Endothelial cell of umbilical vein (primary cell): ENCODE results near the gene IL4I1. TPM values are rescaled to one million over a fixed set of nuclear protein-coding genes. Genes with fewer than 3 reads are reported as not detected.

Source experiments
- BruUV-seq: library from RNA; stranded (reverse); fragments of 400-500 nt; replicated peaks from 2 replicates; lab custom pipeline; 2021; lab: Mats Ljungman, UMichigan
- CTCF ChIA-PET: fragments of 300-600, 350-600 bp; sonication (Branson Sonifier 250); formaldehyde crosslinking; loops from one replicate; lab custom pipeline; 2021; ENCODE audit warnings: antibody characterized with exemption, inconsistent platforms; lab: Charles Lee
- POLR2A ChIA-PET: fragments of 300-600, 350-600 bp; sonication (Branson Sonifier 250); formaldehyde crosslinking; loops from one replicate; lab custom pipeline; 2021; ENCODE audit warnings: antibody characterized with exemption, inconsistent platforms; lab: Charles Lee
- DNase-seq: peaks from one replicate; pipeline ENCODE4 v3.0.0-alpha.2; 2011; ENCODE audit warnings: low read depth, low spot score
- FAIRE-seq: peaks from 2 replicates; lab custom pipeline; 2011; peaks lifted over from hg19 to GRCh38; lab: Jason Lieb, UNC
- H2AFZ ChIP-seq: 2 replicates; pipeline ENCODE4 v1.6.0; 2012; ENCODE audit warnings: low read depth, low read length, control low read depth, inconsistent platforms
- H3K27ac ChIP-seq: 2 replicates; pipeline ENCODE4 v1.5.1; 2011; ENCODE audit warnings: low read depth, mild to moderate bottlenecking, control low read depth, low read length, moderate library complexity; ENCODE audit not compliant: insufficient read depth
- H3K27me3 ChIP-seq, 2 experiments: 2 replicates each; pipeline versions ENCODE4 v1.6.0 to v1.6.1; 2011; ENCODE audit warnings: low read length in 2 of 2, mixed read lengths in 1 of 2; ENCODE audit not compliant: control insufficient read depth in 2 of 2, insufficient read depth in 2 of 2
- H3K36me3 ChIP-seq, 2 experiments: 2 replicates in 1 of 2; 3 replicates in 1 of 2; pipeline ENCODE4 v1.5.1; 2011; ENCODE audit warnings: low read length in 2 of 2, mild to moderate bottlenecking in 1 of 2, moderate library complexity in 1 of 2; ENCODE audit not compliant: control insufficient read depth in 2 of 2, insufficient read depth in 2 of 2; ENCODE audit errors: extremely low read depth in 1 of 2
- H3K4me1 ChIP-seq: 3 replicates; pipeline ENCODE4 v1.5.1; 2011; ENCODE audit warnings: mild to moderate bottlenecking, low read length; ENCODE audit not compliant: control insufficient read depth, insufficient read depth; ENCODE audit errors: extremely low read depth
- H3K4me2 ChIP-seq: 2 replicates; pipeline ENCODE4 v1.6.1; 2011; ENCODE audit warnings: low read length, control low read depth, mixed read lengths; ENCODE audit not compliant: insufficient read depth
- H3K4me3 ChIP-seq, 3 experiments: fragments of 200-600 bp in 1 of 3; sonication (generic), shearing (Covaris generic) in 1 of 3; replicated peaks in 1 of 3; 2 replicates each; pipeline ENCODE4 v1.5.1; 2011 to 2016; ENCODE audit warnings: control low read depth in 3 of 3, low read length in 3 of 3, mild to moderate bottlenecking in 2 of 3, inconsistent platforms in 1 of 3, low read depth in 1 of 3, moderate library complexity in 1 of 3; ENCODE audit not compliant: insufficient read depth in 1 of 3
- H3K79me2 ChIP-seq: 2 replicates; pipeline ENCODE4 v1.6.0; 2012; ENCODE audit warnings: low read length, inconsistent platforms; ENCODE audit not compliant: control insufficient read depth, insufficient read depth
- H3K9ac ChIP-seq: replicated peaks from 2 replicates; pipeline ENCODE3; 2011; ENCODE audit warnings: low read length, control low read depth; ENCODE audit not compliant: insufficient read depth; ENCODE audit errors: extremely low read depth
- H3K9me1 ChIP-seq: replicated peaks from 3 replicates; pipeline ENCODE4 v1.6.0; 2011; ENCODE audit warnings: mild to moderate bottlenecking, low read length; ENCODE audit not compliant: control insufficient read depth, insufficient read depth; ENCODE audit errors: extremely low read depth
- H3K9me3 ChIP-seq: replicated peaks from 2 replicates; pipeline ENCODE4 v1.5.1; 2012; ENCODE audit warnings: low read length, inconsistent platforms; ENCODE audit not compliant: control insufficient read depth, insufficient read depth
- H4K20me1 ChIP-seq: replicated peaks from 2 replicates; pipeline ENCODE3; 2011; ENCODE audit warnings: mild to moderate bottlenecking, low read length; ENCODE audit not compliant: control insufficient read depth, insufficient read depth; ENCODE audit errors: extremely low read depth
- CTCF ChIP-seq, 2 donors: IDR thresholded peaks; 1 replicate in 1 of 2; 2 replicates in 1 of 2; pipeline ENCODE4 v1.5.1; 2011; ENCODE audit warnings: low read length in 2 of 2, mild to moderate bottlenecking in 2 of 2, moderate library complexity in 2 of 2, control low read depth in 1 of 2, inconsistent platforms in 1 of 2, low read depth in 1 of 2; ENCODE audit not compliant: insufficient read depth in 1 of 2; ENCODE audit errors: extremely low read depth in 1 of 2
- EZH2 ChIP-seq: IDR thresholded peaks from 2 replicates; pipeline ENCODE4 v1.6.1; 2012; ENCODE audit warnings: borderline replicate concordance, low read depth, mild to moderate bottlenecking, moderate library complexity, low read length, inconsistent platforms; ENCODE audit not compliant: severe bottlenecking
- FOS ChIP-seq: IDR thresholded peaks from 2 replicates; pipeline ENCODE4 v1.6.1; 2011; ENCODE audit warnings: mild to moderate bottlenecking, low read length, moderate library complexity, borderline replicate concordance; ENCODE audit not compliant: insufficient read depth
- GATA2 ChIP-seq: IDR thresholded peaks from 2 replicates; pipeline ENCODE4 v1.7.0; 2011; ENCODE audit warnings: low read depth, mild to moderate bottlenecking, moderate library complexity, mixed read lengths, low read length; ENCODE audit not compliant: insufficient read length, insufficient read depth
- JUN ChIP-seq: IDR thresholded peaks from 2 replicates; pipeline ENCODE4 v1.6.1; 2011; ENCODE audit warnings: borderline replicate concordance, low read depth; ENCODE audit not compliant: insufficient read length, insufficient read depth
- MAX ChIP-seq: IDR thresholded peaks from 2 replicates; pipeline ENCODE4 v1.6.1; 2011; ENCODE audit not compliant: insufficient read depth, insufficient read length
- MYC ChIP-seq: IDR thresholded peaks from one replicate; pipeline ENCODE4 v1.6.1; 2011; ENCODE audit warnings: mild to moderate bottlenecking, low read depth, low read length
- POLR2A ChIP-seq: IDR thresholded peaks from 2 replicates; pipeline ENCODE4 v1.6.1; 2012; ENCODE audit warnings: low read depth, mild to moderate bottlenecking, control low read depth, low read length
- POLR2AphosphoS5 ChIP-seq: IDR thresholded peaks from 2 replicates; pipeline ENCODE4 v1.6.1; 2012; ENCODE audit warnings: low read depth, mild to moderate bottlenecking, control low read depth, low read length, moderate library complexity; ENCODE audit not compliant: insufficient read depth
- dilution Hi-C: fragments of 300-500 bp; cut with MboI; formaldehyde crosslinking; loops from one replicate; pipeline ENCODE4 v1.15.0; 2019; ENCODE audit warnings: low sequenced_read_pairs; ENCODE audit not compliant: extremely low pct_ligation_motif_present
- intact Hi-C: fragments of 100-400 bp; cut with micrococcal nuclease; formaldehyde crosslinking; loops from one replicate; pipeline ENCODE4 v1.10.0; 2022
- polyA plus RNA-seq, 4 experiments: library from polyadenylated mRNA; depleted of rRNA in 3 of 4; stranded (reverse) in 3 of 4; unstranded in 1 of 4; fragments of >200 nt; gene quantifications; 2 replicates each; pipeline versions ENCODE4 v1.2.1 to v1.2.3, GENCODE V29; 2011 to 2012; ENCODE audit warnings: missing spikeins in 1 of 4
- total RNA-seq: library from RNA; stranded (reverse); gene quantifications from 2 replicates; pipeline ENCODE4 v1.2.3, GENCODE V29; 2021

IL4I1 gene
- total and polyA plus RNA-seq, 2 donors (not counting 3 experiments of a cell fraction or from before 2014, with no cell fraction given): 5.0 to 5.6 TPM

- POLR2A ChIA-PET: interaction anchor here (0.9 to 1.0 kb wide), 4 partner anchors 7 to 19 kb away, joined by 4 to 5 read pairs (median 4); partner anchors contain the start of genes AKT1S1, PTOV1 and TBC1D17
- BruUV-seq: no TSS peak
Observed at GRCh38 chr19:49869484-49870308, 27.0 kb downstream of the IL4I1 start.

More at GRCh38 chr19:49869484-49870308, 27.0 kb downstream of the IL4I1 start:
- Histone ChIP-seq H3K27me3 (no peaks in the 10 kb centered on the region), H3K36me3 (peaks cover under 1 to 13% of the 10 kb centered on the region in 2 experiments), H3K9me1 (no peaks in the 10 kb centered on the region), H3K9me3 (no peaks in the 10 kb centered on the region), H3K4me1 (peaks cover 26% of the 10 kb centered on the region), H2AFZ (peak overlapping the region; percentile 53), H4K20me1 (no peaks in the 10 kb centered on the region), H3K4me3 (peak overlapping the region; percentile 18 to 53 (median 30)), H3K27ac (peak overlapping the region; percentile 3), H3K79me2 (peaks cover 22% of the 10 kb centered on the region), H3K9ac (peak overlapping the region; percentile 44), H3K4me2 (peak overlapping the region; percentile 73)
- TF ChIP-seq EZH2: no peak
- no peak for TF ChIP-seq JUN
- peak; percentile 90 for TF ChIP-seq POLR2A
- no peak for TF ChIP-seq CTCF (IDR thresholded peaks at IDR 0.05; ENCODE audit: extremely low read depth in 1 of 2, insufficient read depth in 1 of 2, low read depth in 1 of 2, low read length in 2 of 2)
- no peak for TF ChIP-seq MYC
- no peak for TF ChIP-seq GATA2
- TF ChIP-seq FOS: no peak
- TF ChIP-seq POLR2AphosphoS5: peak; percentile 97
- no peak for TF ChIP-seq MAX
- CTCF ChIA-PET: interaction anchor here (0.8 to 1.3 kb wide), 6 partner anchors 11 to 221 kb away, joined by 3 to 8 read pairs (median 3); partner anchors contain the start of gene PTOV1
- FAIRE-seq (peak; percentile 100), DNase-seq (peak; percentile 100)
- intact Hi-C loops (loop anchor here (1.0 to 5.0 kb wide), 3 partner anchors 8 to 277 kb away; partner anchors contain the start of genes AKT1S1, PRMT1, PRR12 and TBC1D17), dilution Hi-C loops (no loop called here)
